HG03066 (cell line): ENCODE data around the gene STING1.
"Not testable (repeated sequence)": the region's sequence is repeated elsewhere in the genome, so short reads cannot be mapped to it uniquely, and the experiment has no call there.

Source experiments
- ATAC-seq: cut with Tn5 transposase; IDR thresholded peaks from one replicate; pipeline ENCODE4 v1.9.1; 2021; ENCODE audit warnings: low read depth; ENCODE audit not compliant: unreplicated experiment

Gene STING1

DNA sequence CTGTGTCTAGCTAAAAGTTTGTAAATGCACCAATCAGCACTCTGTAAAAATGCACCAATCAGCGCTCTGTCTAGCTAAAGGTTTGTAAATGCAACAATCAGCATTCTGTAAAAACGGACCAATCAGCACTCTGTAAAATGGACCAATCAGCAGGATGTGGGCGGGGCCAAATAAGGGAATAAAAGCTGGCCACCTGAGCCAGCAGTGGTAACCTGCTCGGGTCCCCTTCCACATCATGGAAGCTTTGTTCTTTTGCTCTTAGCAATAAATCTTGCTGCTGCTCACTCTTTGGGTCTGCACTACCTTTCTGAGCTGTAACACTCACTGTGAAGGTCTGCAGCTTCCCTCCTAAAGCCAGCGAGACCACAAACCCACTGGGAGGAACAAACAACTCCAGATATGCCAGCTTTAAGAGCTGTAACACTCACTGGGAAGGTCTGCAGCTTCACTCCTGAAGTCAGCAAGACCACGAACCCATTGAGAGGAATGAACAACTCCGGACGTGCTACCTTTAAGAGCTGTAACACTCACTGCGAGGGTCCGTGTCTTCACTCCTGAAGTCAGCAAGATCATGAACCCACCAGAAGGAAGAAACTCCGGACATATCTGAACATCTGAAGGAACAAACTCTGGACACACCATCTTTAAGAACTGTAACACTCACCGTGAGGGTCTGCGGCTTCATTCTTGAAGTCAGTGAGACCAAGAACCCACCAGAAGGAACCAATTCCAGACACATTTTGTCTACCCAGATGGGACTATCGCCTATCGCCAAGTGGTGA lies 20.7 kb upstream of the STING1 start:
- not testable (repeated sequence) for ATAC-seq

DNA sequence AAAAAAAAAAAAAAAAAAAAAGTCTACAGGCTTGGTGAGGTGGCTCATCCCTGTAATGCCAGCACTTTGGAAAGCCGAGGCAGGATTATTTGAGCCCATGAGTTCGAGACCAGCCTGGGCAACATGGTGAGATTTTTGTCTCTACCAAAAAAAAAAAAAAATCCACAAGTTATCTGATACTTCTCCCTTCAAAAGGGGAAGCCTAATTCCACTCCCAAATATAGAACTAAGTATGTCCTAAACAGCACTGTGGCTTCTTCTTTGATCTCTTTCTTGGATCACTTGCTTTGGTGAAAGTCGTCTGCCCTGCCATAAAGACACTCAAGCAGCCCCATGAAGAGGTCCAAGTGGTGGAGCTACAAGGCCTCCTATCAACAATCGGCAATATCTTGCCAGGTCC lies 18.8 kb upstream of the STING1 start:
- no peak for ATAC-seq

DNA sequence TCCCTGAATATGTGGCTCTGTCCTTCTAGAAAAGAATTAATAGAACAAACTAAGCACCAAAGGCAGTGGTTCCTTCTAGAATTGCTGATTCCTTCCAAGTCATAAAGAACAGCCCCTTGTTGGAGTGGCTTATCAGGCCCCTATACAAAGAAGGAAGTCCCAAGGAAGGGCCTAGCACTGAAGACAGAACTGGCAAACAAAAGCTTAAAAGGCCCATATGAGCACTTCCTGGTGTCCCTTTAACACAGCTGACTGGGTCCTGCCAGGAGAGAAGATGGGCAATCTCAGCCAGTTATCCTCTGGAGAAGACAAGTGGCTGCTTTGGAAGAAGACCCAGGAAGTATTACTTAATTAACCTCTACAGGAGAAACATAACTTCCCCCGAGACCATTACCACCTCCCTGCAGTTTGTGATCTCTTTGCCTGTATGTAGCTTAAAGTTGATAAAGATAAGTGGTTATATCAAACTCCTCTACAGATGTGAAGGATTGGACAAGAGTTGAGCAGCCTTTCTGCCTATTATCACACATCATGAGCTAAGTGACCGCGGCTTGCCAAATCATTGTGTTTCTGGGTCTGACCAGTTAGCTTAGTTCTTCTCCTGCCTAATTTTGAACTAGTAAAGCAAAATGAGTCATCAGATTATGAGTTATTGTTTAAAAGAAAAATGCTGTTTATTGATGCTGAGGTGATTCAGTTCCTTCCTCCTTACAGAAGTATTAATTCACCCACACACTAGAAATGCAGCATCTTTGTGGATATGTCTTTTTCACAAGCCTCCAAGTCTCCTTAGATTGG lies 13.3 kb upstream of the STING1 start:
- ATAC-seq: no peak

DNA sequence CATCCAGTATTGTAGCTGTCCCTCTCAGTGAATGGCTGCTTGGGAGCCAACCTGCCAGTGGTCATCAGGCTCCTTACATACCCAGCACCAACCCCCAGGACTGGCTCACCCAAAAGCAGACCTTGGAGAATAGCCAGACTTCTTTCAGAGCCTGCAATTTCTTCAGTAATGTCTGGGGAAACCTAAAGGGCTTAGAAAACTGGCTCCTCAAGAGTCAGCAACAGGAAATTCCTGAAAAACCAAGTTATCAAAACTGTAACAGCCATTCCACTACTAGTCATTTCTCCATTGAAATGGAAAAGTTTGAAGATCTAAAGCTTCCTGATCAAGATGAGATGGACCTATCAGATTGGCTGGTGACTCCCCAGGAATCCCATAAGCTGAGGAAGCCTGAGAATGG lies 12.3 kb upstream of the STING1 start:
- ATAC-seq: no peak

DNA sequence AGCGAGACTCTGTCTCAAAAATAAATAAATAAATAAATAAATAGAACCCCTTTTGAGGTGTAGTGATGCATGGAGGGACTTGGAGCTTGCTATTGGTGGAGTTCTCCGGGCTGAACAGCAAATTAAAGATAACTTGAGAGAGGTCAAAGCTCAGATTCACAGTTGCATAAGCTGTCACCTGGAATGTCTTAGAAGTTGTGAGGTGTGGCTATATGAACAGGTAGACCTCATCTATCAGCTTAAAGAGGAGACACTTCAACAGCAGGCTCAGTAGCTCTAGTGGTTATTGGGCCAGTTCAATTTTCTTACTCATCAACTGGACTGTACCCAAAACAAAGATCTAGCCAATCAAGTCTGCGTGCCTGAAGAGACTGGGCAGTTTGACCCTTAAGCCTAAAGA lies 11.7 kb upstream of the STING1 start:
- ATAC-seq: no peak

DNA sequence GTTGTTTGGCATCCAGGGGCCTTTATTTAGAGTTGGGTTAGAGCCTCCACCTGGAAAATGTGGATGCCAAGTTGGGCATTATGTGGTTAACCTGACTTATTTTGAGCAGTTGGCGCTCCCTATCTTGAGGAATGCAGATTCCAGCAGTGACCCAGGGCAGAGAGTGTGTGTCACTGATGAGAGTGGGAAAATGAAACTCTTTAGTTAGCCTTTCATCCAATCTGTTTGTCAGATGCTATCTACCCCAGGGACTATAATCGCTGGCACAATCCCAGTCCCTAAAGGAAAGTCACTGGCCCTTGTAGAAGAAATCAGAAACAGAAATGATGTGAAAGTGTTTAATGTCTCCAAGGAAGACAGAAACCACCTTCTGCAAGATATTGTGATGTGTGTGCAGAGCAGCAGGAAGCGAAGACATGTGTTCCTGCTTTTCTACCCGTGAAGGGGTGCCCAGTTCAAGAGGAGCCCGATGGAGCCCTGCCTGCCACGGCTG lies 10.2 kb upstream of the STING1 start:
- no peak for ATAC-seq

DNA sequence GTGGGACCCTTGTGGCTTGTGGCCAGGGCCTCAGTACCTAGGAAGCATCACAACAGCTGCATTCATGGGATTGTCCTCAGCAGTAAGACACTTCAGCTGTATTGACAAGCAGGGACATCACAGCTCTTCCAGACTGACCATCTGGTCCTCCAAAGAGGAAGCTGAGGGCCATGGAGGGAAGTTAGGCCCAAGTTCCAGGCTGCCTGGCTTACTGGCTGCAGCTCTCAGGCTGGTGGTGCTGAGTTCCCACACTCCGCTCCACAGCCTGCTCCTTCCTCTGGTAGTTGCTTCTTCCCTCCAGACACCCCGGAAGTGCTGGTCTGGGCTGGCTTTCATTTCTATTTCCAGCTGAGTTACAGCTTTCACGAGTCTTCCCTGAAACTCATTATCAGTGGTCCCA lies 5.7 kb upstream of the STING1 start:
- ATAC-seq: no peak

DNA sequence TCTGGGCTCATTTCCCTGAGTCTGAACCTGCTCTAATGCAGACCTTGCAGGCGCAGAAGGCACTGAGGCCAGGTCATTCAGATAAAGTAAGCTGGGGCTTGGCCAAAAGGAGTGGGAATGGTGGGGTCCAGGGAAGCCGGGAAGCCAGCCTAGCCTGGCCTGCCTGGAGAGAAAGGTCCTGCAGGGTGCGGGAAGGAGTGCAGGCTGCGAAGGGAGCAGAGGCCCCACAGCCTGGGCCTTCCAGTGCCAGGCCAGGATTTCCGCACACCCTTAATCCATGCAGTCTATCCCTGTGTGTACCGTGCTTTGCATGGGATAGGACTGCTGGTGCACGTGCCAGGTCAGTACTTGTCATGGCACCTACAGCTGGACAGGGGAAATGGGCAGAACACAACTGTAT lies 3.6 kb upstream of the STING1 start:
- ATAC-seq: no peak

DNA sequence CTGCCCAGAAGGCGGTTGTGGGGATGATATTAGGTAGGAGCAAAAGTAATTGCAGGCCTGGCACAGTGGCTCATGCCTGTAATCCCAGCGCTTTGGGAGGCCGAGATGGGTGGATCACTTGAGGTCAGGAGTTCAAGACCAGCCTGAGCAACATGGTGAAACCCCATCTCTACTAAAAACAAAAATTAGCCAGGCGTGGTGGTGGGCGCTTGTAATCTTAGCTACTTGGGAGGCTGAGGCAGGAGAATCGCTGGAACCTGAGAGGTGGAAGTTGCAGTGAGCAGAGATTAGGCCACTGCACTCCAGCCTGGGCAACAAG lies 291 bp upstream of the STING1 start:
- ATAC-seq: not testable (repeated sequence)

DNA sequence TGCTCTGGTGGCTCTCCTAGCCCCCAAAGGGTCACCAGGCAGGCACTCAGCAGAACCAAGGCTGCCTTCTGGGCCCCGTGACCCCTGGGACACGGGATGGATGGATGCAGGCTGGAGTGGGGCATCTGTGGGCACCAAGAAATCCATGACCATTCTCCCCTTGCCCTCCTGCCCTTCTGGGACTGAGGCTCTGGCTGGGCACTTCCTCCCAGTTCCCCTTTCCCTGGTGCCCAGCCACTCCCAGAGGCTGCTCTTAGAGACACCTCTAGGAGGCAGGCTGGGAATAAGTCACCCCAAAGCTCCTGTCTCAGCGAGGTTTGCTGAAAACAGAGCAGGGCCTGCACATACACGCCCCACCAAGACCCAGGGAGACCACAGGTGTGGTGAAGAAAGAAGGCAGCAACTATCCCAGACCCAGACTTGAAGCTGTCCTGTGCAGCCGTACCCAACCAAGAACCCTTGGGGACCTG lies 943 bp downstream of the STING1 start:
- ATAC-seq: peak; percentile 43

DNA sequence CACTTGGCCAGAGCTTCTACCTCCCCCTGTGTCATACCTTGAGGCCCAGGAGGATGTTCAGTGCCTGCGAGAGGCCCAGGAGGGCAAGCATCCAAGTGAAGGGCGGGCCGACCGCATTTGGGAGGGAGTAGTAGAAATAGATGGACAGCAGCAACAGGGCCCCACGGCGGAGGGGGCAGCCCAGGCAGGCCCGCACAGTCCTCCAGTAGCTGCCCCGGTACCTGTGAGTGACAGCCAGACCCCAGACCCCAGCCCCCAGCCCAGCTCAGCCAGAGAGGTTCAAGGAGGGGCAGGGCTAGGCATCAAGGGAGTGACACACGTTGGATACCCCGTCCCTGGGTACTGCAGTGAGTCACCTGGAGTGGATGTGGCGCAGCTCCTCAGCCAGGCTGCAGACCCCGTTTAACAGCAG lies 1.4 kb downstream of the STING1 start:
- no peak for ATAC-seq

DNA sequence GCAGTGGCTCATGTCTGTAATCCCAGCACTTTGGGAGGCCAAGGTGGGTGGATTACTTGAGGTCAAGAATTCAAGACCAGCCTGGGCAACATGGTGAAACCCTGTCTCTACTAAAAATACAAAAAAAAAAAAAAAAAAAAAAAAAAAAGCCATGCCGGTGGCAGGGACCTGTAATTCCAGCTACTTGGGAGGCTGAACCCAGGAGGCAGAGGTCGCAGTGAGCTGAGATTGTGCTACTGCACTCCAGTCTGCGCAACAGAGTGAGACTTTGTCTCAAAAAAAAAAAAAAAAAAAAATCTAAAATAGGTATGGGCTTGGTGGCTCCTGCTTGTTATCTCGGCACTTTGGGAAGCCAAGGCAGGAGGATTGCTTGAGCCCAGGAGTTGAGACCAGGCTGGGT lies 2.8 kb downstream of the STING1 start:
- ATAC-seq: not testable (repeated sequence)

DNA sequence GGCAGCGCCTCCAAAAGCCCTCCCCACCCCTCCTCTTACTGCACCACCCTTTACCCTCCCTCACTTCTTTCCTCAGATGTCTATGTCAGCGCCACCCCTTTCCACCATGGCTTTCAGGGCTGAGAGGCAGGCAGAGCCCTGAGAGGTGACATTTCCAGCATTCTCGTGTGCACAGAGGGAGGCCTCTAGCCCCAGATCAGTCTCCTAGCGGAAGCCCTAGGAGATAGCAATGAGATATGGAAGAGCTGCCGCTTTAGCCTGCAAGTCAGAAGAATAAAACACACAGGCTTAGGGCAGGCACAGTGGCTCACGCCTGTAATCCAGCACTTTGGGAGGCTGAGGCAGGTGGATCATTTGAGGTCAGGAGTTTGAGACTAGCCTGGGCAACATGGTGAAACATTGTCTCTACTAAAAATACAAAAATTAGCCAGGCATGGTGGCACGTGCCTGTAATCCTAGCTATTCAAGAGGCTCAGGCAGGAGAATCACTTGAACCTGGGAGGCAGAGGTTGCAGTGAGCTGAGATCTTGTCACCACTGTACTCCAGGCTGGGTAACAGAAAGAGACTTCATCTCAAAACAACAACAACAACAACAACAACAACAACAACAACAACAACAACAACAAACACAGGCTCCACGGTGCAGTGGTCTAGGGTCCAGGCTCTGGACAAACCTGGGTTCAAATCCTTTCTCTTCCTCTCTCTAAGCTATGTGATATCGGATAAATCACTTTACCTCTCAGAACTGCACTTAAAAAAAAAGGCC lies 3.7 kb downstream of the STING1 start:
- ATAC-seq: not testable (repeated sequence)

DNA sequence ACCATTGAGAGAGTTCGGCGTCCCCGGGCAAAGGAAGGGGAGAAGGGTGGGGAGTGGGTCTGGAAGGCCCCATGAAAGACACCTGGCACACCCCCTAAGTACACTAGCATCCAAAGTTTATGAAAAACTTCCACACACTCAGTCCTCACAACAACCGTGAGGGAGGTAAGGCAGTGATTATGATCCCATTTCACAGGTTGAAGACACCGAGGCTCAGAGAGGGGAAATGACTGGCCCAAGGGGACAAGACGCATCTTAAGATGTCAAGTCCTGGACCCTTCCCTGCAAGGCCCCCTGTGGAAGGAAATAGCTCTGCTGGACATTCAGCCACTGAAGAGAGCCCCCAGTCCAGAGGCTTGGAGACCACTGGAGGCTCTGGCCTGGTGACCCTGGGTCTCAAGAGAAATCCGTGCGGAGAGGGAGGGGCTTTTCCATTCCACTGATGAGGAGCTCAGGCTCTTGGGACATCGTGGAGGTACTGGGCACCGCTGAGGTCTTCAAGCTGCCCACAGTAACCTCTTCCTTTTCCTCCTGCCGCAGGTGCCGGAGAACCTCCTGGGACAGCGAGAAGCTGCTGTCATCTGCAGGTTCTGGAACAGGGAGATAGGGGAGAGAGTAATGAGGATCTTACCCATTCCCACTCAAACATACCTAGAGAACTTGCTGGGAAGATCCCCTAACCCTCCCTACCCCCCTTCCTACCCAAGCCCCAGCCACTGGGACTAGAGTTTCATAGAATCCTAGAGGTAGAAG lies 6.5 kb downstream of the STING1 start:
- ATAC-seq: no peak

DNA sequence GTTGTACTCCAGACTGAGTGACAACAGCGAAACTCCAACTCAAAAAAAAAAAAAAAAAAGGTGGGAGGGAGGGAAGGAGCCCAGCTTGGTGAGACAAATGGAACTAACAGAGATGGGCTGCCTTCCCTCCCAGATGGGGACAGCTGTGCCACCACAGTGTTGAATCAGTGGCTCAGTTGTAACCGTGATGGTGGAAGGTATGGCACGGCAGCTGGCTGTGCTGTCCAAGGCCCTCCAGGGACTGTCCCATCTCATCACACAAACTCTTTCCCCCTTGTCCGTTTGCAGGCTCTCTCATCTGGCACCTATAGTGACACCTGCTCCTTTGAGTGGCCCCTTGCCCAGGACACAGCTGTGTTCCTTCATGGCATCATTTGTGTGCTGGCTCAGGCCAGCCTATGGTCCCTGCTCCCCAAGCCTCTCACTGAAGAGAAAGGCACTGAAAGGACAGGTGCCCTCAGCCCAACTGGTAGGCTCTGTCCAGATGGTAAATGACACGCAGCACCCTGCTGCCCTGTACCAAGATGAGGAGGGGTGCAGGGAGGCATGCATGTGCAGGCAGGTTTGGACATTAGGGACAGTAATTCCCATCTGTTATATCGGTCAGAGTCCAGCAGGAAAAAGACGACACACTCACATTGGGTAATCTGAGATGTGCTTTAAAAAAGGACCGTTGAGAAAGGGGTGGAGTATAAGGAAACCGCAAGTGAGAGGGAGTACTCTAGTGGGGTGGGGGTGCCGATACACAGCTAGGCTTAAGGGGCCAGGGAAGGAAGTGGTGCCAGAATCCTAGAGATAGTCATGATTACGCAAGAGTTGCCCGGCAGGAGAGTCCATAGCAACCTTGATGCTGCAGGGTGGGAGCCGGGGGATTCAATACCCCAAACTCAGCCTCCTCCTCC lies 7.4 kb downstream of the STING1 start:
- no peak for ATAC-seq

DNA sequence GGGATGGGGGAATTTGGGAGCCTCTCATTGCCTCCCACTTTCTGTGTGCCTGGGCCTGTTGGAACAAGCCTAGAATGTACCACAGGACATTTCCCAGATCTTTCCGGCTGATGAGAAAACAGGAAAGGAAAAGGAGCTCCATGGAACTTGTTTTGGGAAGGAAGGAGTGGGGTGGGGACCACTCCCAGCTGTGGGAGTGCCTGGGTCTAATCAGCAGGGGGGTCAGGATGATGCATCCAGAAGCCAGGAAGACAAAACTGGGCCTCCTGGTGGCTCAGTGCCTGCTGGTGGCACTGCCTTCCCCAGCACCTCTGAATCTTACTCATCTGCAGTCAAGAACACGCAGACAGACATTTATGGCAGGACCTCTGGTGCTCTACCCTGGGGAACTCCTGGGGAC lies 9.0 kb downstream of the STING1 start:
- no peak for ATAC-seq

DNA sequence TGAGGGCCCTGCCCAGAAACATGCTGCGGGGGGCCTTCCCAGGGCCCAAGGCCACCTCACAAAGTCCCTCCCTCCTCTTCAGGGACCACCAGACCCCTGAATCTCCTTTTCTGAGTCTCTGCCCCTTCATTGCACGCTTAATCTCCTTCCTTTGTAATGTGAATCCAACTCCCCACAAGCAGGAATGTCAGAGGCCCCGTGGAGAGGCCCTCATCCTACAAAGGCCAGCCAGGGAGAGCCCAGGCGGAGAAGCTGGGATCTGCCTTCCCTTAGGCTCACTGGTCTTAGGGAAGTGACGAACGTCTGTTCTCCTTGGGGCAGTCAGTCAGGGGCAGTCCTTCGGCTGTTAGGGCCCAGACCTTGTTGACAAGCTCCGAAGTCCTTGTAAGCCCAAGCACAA lies 9.5 kb downstream of the STING1 start:
- ATAC-seq: no peak

DNA sequence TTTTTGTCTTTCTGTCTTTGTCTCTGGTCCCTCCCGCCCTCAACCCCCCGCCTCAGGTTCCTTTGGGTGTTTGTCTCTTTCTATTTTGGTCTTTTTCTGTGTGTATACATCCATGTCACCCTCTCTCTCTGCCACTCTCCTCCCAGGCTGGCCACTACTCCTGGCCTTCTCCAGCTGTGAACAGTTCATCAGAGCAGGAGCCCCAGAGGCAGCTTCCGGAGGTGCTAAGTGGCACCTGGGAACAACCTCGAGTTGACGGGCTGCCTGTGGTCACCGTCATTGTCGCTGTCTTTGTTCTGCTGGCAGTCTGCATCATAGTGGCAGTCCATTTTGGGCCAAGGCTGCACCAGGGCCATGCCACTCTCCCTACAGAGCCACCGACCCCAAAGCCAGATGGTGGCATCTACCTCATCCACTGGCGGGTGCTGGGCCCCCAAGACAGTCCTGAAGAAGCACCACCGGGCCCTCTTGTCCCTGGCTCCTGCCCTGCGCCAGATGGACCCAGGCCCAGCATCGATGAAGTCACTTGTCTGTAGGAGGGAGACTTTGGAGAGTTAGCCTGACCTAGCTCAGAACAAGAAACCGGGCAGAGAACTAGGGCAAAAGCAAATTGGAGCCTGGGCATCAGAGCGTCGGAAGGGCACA lies 10.1 kb downstream of the STING1 start:
- ATAC-seq: no peak

DNA sequence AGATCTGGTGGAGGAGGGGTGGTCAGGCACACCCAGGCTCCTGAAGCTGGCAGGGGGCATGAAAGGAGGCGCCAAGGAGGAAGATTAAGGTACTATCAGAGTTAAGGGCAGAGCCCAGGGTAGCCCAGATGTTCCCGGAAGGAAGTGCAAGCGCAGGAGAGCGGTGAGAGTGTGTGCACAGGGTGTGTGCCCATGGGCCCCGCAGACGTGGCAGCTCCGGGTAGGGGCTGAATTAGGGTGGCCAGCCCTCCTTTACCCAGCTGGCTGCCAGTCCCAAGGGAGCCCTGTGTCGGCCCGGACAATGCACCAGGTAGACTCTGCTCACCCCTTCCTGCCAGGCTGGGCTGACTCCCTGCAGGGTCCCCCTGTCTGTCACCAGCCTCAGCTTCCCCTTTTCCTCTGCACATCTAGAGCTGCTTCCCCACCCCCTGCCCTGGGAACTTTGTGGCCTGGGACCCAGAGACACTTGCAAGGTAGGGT lies 11.7 kb downstream of the STING1 start, which contains the start of gene SMIM33:
TSS of gene SMIM33 (plus strand) at position 184 of the 480 bp plus-strand sequence. CDS start at position 302, 118 bp downstream.
- no peak for ATAC-seq
